C4-2B (cell line): Measurements from ENCODE around the gene AP1S1.

ENCODE experiments used
- H3K27ac ChIP-seq: fragments of 450-650 bp; 2 replicates; pipeline ENCODE4 v1.5.1; 2017
- ZFX ChIP-seq: fragments of 450-650 bp; IDR thresholded peaks from 2 replicates; pipeline ENCODE4 v1.6.1; 2017
- TF ChIP-seq, protein P1 (sequence below): fragments of 450-650 bp; conservative IDR thresholded peaks from 2 replicates; pipeline ENCODE4 v1.5.1; 2017; ENCODE audit warnings: mild to moderate bottlenecking

The AP1S1 gene

DNA sequence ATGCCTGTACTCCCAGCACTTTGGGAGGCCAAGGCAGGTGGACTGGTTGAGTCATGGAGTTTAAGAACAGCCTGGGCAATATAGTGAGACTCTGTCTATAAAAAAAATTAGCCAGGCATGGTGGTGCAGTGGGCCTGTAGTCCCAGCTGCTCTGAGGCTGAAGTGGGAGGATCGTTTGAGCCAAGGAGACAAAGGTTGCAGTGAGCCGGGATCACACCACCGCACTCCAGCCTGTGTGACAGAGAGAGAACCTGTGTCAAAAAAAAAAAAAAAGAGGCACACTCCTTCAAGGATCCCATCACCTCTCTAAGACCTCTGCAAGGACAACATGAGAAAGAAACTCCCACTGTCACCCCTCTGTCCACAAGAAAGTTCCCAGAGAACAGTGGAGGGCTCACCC lies 21.4 kb downstream of the AP1S1 start:
- H3K27ac ChIP-seq: no peak overlapping the region
- no peak for TF ChIP-seq ZFX
- TF ChIP-seq, protein P1, sequence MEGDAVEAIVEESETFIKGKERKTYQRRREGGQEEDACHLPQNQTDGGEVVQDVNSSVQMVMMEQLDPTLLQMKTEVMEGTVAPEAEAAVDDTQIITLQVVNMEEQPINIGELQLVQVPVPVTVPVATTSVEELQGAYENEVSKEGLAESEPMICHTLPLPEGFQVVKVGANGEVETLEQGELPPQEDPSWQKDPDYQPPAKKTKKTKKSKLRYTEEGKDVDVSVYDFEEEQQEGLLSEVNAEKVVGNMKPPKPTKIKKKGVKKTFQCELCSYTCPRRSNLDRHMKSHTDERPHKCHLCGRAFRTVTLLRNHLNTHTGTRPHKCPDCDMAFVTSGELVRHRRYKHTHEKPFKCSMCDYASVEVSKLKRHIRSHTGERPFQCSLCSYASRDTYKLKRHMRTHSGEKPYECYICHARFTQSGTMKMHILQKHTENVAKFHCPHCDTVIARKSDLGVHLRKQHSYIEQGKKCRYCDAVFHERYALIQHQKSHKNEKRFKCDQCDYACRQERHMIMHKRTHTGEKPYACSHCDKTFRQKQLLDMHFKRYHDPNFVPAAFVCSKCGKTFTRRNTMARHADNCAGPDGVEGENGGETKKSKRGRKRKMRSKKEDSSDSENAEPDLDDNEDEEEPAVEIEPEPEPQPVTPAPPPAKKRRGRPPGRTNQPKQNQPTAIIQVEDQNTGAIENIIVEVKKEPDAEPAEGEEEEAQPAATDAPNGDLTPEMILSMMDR: no peak

DNA sequence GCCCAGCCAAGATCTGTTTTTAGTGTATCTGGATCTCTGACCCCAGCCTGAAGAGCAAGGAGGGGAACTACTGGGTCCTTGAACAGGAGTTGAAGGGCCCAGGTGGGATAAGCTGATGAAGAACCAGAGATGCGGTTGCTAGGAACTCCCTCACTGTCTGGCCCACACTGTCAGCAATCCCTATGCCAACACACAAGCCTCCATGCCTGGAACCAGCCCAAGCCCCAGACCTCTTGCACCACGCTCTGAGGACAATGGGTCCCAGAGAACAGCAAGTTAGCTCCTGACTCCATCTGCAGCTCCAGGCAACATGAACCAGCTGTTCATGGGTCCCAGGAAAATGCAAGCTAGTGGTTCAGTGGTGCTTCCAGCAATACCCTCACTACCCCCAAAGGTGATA lies 23.4 kb downstream of the AP1S1 start:
- no peak overlapping the region for H3K27ac ChIP-seq
- TF ChIP-seq ZFX: no peak
- TF ChIP-seq, protein P1: no peak

GRCh38 chr7:101179117-101179516 lies 24.8 kb downstream of the AP1S1 start:
- TF ChIP-seq, protein P1: no peak
- TF ChIP-seq ZFX: no peak
- H3K27ac ChIP-seq: no peak overlapping the region

- H3K27ac ChIP-seq: no peak overlapping the region
- no peak for TF ChIP-seq ZFX
- TF ChIP-seq, protein P1: no peak
These were observed 25.4 kb downstream of the AP1S1 start for GRCh38 chr7:101179713-101180112.

DNA sequence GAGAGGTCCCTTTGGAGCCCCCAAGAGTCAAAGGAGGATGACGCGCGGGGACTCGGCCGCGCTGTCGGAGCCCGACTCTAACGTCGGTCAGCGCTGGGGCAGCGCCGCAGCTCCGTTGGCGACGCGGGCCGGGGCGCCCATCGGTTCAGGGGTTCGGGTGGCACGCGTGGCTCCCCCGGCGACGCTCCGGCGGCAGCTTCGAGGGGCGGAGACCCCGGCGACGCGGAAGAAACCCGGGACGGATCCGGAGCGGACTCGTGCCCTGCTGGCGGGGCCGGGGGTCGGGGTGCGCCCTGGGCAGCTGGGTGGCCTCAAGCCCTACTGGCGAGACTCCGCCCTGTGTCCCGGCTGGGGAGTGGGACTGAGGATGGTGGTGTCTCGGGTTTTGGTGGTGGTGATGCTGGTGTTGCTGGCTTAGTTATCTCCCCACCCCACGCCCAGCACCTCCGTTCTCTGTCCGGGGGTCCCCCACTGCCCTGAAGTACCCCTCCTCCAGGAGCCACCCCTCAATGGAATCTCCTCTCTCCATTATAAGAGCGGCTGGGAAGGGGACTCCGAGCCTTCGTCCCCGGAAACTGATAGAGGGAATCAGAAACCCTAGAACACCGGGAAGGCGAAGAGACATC lies 26.0 kb downstream of the AP1S1 start, which contains the start of gene NAT16:
Gene NAT16, minus strand, starts transcription at position 164 of the 626 bp plus-strand sequence. CDS start 5,486 bp downstream, outside the sequence.
- no peak within 1 kb of the TSS for H3K27ac ChIP-seq
- TF ChIP-seq ZFX: no peak
- TF ChIP-seq, protein P1: no peak

- no peak overlapping the region for H3K27ac ChIP-seq
- TF ChIP-seq ZFX: no peak
These were observed 31.1 kb downstream of the AP1S1 start for GRCh38 chr7:101185258-101185839.

GRCh38 chr7:101186194-101186593 lies 31.9 kb downstream of the AP1S1 start:
- TF ChIP-seq, protein P1: no peak
- TF ChIP-seq ZFX: no peak

More at GRCh38 chr7:101186194-101186593, 31.9 kb downstream of the AP1S1 start:
- H3K27ac ChIP-seq: no peak overlapping the region
